B cell (primary cell): ENCODE measurements around the gene DDX28.

ENCODE experiments used
- EZH2 ChIP-seq: IDR thresholded peaks from 2 replicates; pipeline ENCODE4 v1.6.1; 2012; ENCODE audit warnings: borderline replicate concordance, low read depth, mild to moderate bottlenecking, moderate library complexity, low read length; ENCODE audit not compliant: insufficient read depth, poor library complexity, severe bottlenecking
- TF ChIP-seq, protein P1 (sequence below): fragments of 200-600 bp; IDR thresholded peaks from one replicate; pipeline ENCODE4 v1.8.0; 2022; ENCODE audit warnings: antibody characterized with exemption, mild to moderate bottlenecking

DNA sequence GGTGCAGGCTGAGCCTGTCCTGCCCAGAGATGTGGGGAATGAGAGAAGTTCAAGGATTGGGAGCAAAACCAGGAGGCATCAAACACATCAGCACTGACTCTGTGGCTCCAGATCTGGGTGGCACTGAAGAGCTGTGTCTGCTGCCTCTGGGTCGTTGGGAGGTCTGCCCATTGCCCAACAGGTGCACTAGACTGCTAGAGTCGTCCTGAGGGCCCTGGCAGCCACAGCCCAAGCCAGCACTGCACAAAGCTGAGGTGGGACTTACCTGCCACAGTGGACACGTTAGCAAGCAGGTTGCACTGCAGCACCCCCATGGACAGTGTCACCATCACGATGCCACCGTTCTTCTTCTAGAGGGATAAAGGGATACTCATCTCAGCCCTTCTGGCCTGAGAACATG, 46.0 kb downstream of the DDX28 start:
- TF ChIP-seq, protein P1, sequence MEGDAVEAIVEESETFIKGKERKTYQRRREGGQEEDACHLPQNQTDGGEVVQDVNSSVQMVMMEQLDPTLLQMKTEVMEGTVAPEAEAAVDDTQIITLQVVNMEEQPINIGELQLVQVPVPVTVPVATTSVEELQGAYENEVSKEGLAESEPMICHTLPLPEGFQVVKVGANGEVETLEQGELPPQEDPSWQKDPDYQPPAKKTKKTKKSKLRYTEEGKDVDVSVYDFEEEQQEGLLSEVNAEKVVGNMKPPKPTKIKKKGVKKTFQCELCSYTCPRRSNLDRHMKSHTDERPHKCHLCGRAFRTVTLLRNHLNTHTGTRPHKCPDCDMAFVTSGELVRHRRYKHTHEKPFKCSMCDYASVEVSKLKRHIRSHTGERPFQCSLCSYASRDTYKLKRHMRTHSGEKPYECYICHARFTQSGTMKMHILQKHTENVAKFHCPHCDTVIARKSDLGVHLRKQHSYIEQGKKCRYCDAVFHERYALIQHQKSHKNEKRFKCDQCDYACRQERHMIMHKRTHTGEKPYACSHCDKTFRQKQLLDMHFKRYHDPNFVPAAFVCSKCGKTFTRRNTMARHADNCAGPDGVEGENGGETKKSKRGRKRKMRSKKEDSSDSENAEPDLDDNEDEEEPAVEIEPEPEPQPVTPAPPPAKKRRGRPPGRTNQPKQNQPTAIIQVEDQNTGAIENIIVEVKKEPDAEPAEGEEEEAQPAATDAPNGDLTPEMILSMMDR, result no peak
- no peak for TF ChIP-seq EZH2
